DLD1 (cell line): Measurements from ENCODE around the gene CREB3L1.

Source experiments
- in situ Hi-C: cut with HindIII; loops from 2 replicates; pipeline ENCODE4 v1.10.0; 2017; ENCODE audit warnings: low sequenced_read_pairs

Gene CREB3L1

GRCh38 chr11:46363031-46363407 lies 85.6 kb downstream of the CREB3L1 start:
- in situ Hi-C loops: no loop called here

GRCh38 chr11:46363455-46364005 lies 86.1 kb downstream of the CREB3L1 start:
- in situ Hi-C loops: no loop called here

GRCh38 chr11:46364056-46364455 lies 86.6 kb downstream of the CREB3L1 start:
- in situ Hi-C loops: no loop called here

GRCh38 chr11:46364791-46365190 lies 87.3 kb downstream of the CREB3L1 start:
- in situ Hi-C loops: no loop called here

DNA sequence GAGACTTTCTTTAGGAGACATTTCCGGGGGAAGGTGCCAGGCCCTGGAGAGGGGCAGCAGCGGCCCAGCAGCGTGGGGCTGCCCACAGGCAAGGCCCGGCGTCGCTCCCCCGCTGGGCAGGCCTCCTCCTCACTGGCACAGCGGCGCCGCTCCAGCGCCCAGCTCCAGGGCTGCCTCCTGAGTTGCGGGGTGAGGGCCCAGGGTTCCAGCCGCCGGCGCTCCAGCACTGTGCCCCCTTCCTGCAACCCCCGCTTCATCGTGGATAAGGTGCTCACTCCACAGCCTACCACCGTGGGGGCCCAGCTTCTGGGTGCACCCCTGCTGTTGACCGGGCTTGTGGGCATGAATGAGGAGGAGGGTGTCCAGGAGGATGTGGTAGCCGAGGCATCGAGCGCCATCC lies 88.8 kb downstream of the CREB3L1 start:
- in situ Hi-C loops: no loop called here

- in situ Hi-C loops: no loop called here
These were observed 89.2 kb downstream of the CREB3L1 start for GRCh38 chr11:46366661-46367161.

GRCh38 chr11:46367244-46367915 lies 89.9 kb downstream of the CREB3L1 start:
- in situ Hi-C loops: no loop called here

- in situ Hi-C loops: no loop called here
These were observed 90.4 kb downstream of the CREB3L1 start for GRCh38 chr11:46367916-46368267.

DNA sequence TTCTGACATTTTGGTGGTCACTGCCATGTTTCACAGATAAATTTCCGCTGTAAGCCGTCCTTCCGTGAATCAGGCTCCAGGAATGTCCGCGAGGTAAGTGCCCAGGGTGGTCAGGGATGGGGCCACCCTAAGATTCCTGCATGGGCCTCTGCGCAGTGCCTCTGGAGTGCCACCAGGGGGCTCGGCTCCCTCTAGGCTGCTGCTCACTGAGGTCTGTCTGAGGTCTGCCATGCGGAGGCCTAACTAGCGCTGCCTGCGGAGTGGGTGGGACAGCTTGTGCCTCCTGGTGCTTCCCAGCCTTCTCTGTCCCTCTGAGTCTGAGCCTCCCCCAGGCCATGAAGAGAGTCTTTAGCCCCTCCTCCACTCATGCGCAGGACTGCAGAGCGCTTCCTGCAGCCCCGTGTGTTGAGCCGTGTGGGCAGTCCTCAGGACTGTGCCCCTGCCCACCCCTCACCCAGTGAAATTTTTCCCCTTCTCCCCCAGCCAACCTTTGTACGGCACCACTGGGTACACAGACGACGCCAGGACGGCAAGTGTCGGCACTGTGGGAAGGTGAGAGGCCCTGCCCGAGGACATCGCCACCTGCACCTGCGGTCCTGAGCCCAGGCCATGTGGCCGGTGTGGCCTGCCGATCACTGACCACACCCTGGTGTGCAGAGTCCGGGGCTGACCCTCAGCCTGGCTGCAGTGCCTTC lies 92.1 kb downstream of the CREB3L1 start:
- in situ Hi-C loops: no loop called here

- in situ Hi-C loops: no loop called here
These were observed 92.8 kb downstream of the CREB3L1 start for GRCh38 chr11:46370253-46370652.
